Transverse colon (tissue), 4 donors: ENCODE measurements around the gene GSG1L. TPM values are rescaled to one million over a fixed set of nuclear protein-coding genes. Genes with fewer than 3 reads are reported as not detected.

Experiments used
- DNase-seq: peaks from one replicate; pipeline ENCODE4 v3.0.0-alpha.2; 2019
- H3K27ac ChIP-seq, 4 donors: fragments of 200-600 bp; sonication (generic); 2 replicates each; pipeline ENCODE4 v1.5.1; 2016 to 2018; ENCODE audit warnings: inconsistent platforms in 4 of 4
- H3K27me3 ChIP-seq: fragments of 200-600 bp; sonication (generic); 2 replicates; pipeline ENCODE4 v1.5.1; 2017; ENCODE audit warnings: inconsistent platforms
- H3K36me3 ChIP-seq, 4 donors: fragments of 200-600 bp; sonication (generic); 2 replicates each; pipeline ENCODE4 v1.5.1; 2017 to 2019; ENCODE audit warnings: inconsistent platforms in 4 of 4
- H3K4me1 ChIP-seq, 4 donors: fragments of 200-600 bp; sonication (generic); 2 replicates each; pipeline ENCODE4 v1.5.1; 2017 to 2020; ENCODE audit warnings: inconsistent platforms in 4 of 4
- H3K4me3 ChIP-seq, 4 donors: fragments of 200-600 bp; sonication (generic); 1 replicate in 1 of 4; 2 replicates in 3 of 4; pipeline versions ENCODE4 v1.5.1 to v1.6.1; 2017 to 2019; ENCODE audit warnings: inconsistent platforms in 4 of 4
- H3K9me3 ChIP-seq, 2 donors: fragments of 200-600 bp; sonication (generic); 2 replicates each; pipeline ENCODE4 v1.5.1; 2017 to 2019; ENCODE audit warnings: inconsistent platforms in 2 of 2
- CTCF ChIP-seq, 5 experiments: fragments of 200-600 bp in 3 of 5; fragments of 450-650 bp in 2 of 5; sonication (generic) in 3 of 5; IDR thresholded peaks; 1 replicate in 2 of 5; 2 replicates in 3 of 5; pipeline ENCODE4 v1.5.1; 2016 to 2017; ENCODE audit warnings: antibody characterized with exemption in 5 of 5, inconsistent platforms in 3 of 5, mild to moderate bottlenecking in 2 of 5, moderate library complexity in 1 of 5
- EP300 ChIP-seq: sonication (generic); formaldehyde crosslinking; IDR thresholded peaks from one replicate; pipeline ENCODE4 v1.6.1; 2017; ENCODE audit warnings: antibody characterized with exemption, low read depth
- POLR2A ChIP-seq: fragments of 450-650 bp; IDR thresholded peaks from one replicate; pipeline ENCODE4 v1.6.1; 2016; ENCODE audit warnings: antibody characterized with exemption, mild to moderate bottlenecking, moderate library complexity
- POLR2AphosphoS5 ChIP-seq, 3 donors: sonication (generic); formaldehyde crosslinking; IDR thresholded peaks; one replicate each; pipeline ENCODE4 v1.6.1; 2016; ENCODE audit warnings: antibody characterized with exemption in 3 of 3
- WGBS, 2 donors: methylation state at CpG; one replicate each; pipeline ENCODE4 v1.1.5; 2018; ENCODE audit warnings: low coverage in 1 of 2; 5-methylcytosine and 5-hydroxymethylcytosine counted together
- in situ Hi-C, 4 donors: fragments of 200-750 bp; cut with MboI; loops; one replicate each; pipeline versions ENCODE4 v1.15.0 to v1.15.1; 2017; ENCODE audit warnings: low sequenced_read_pairs in 3 of 4, low pct_ligation_motif_present in 1 of 4, low pct_unique_long_range_greater_than_20kb in 1 of 4
- intact Hi-C: fragments of 100-400 bp; cut with DNase I; formaldehyde crosslinking; loops from one replicate; pipeline ENCODE4 v1.15.1; 2023; ENCODE audit warnings: low total_unique reads
- total RNA-seq, 4 donors: library from RNA; depleted of rRNA; stranded (reverse); fragments of >200 nt; gene quantifications; one replicate each; pipeline ENCODE4 v1.1.0, GENCODE V29; 2016

Gene GSG1L
- total RNA-seq, 4 donors from 2014 or later = not detected

- no peak for DNase-seq
- Histone ChIP-seq H3K36me3 (no peaks in the 10 kb centered on the region), H3K27me3 (no peaks in the 10 kb centered on the region), H3K27ac (no peak overlapping the region), H3K9me3 (no peaks in the 10 kb centered on the region), H3K4me3 (no peak overlapping the region), H3K4me1 (no peaks in the 10 kb centered on the region)
- in situ Hi-C loops = no loop called here
- 59 to 68% methylated on average over 4 to 12 of the region's 12 CpGs for WGBS, 2 donors
- intact Hi-C loops = no loop called here
- TF ChIP-seq POLR2AphosphoS5 (IDR thresholded peaks at IDR 0.05) (no peak), CTCF (IDR thresholded peaks at IDR 0.05) (no peak), POLR2A (no peak), EP300 (no peak)
Observed at GRCh38 chr16:27802664-27803439, 260.7 kb downstream of the GSG1L start.

GRCh38 chr16:27801289-27801945, 262.1 kb downstream of the GSG1L start:
- Histone ChIP-seq H3K9me3 (no peaks in the 10 kb centered on the region), H3K27ac (no peak overlapping the region), H3K4me3 (no peak overlapping the region), H3K36me3 (no peaks in the 10 kb centered on the region), H3K4me1 (no peaks in the 10 kb centered on the region), H3K27me3 (no peaks in the 10 kb centered on the region)
- WGBS, 2 donors = 40 to 78% methylated on average over 3 to 18 of the region's 18 CpGs
- no peak for DNase-seq
- in situ Hi-C loops = no loop called here
- TF ChIP-seq CTCF (IDR thresholded peaks at IDR 0.05) = no peak
- TF ChIP-seq POLR2AphosphoS5 (IDR thresholded peaks at IDR 0.05) = no peak
- TF ChIP-seq EP300 = no peak
- TF ChIP-seq POLR2A = no peak
- intact Hi-C loops = no loop called here

GRCh38 chr16:27800817-27801216, 262.7 kb downstream of the GSG1L start:
- Histone ChIP-seq H3K36me3 (no peaks in the 10 kb centered on the region), H3K4me1 (no peaks in the 10 kb centered on the region), H3K27ac (no peak overlapping the region), H3K27me3 (no peaks in the 10 kb centered on the region), H3K9me3 (no peaks in the 10 kb centered on the region), H3K4me3 (no peak overlapping the region)
- intact Hi-C loops (no loop called here), in situ Hi-C loops (no loop called here)
- DNase-seq = no peak
- TF ChIP-seq POLR2AphosphoS5 (IDR thresholded peaks at IDR 0.05) = no peak
- TF ChIP-seq POLR2A = no peak
- no peak for TF ChIP-seq CTCF (IDR thresholded peaks at IDR 0.05)
- TF ChIP-seq EP300 = no peak
- WGBS, 2 donors = 82 to 83% methylated on average over 2 to 9 of the region's 9 CpGs

GRCh38 chr16:27799896-27800295, 263.6 kb downstream of the GSG1L start:
- no peak for DNase-seq
- no peaks in the 10 kb centered on the region for H3K36me3 ChIP-seq
- no peaks in the 10 kb centered on the region for H3K4me1 ChIP-seq
- no peaks in the 10 kb centered on the region for H3K9me3 ChIP-seq
- in situ Hi-C loops (no loop called here), intact Hi-C loops (no loop called here)
- TF ChIP-seq CTCF (IDR thresholded peaks at IDR 0.05) (no peak), POLR2AphosphoS5 (IDR thresholded peaks at IDR 0.05) (no peak)
- H3K27me3 ChIP-seq = no peaks in the 10 kb centered on the region
- H3K4me3 ChIP-seq = no peak overlapping the region
- WGBS, 2 donors = 59% methylated on average over 8 of the region's 8 CpGs; no CpG with 5 or more reads in 1 of the 2 donors
- no peak overlapping the region for H3K27ac ChIP-seq
